HG02973 (cell line): ENCODE measurements around the gene CCL27.
A peak's percentile ranks its signal among the peaks of the same experiment; 100 is the strongest.
"Not testable (repeated sequence)": the region's sequence is repeated elsewhere in the genome, so short reads cannot be mapped to it uniquely, and the experiment has no call there.

Experiments
- ATAC-seq: cut with Tn5 transposase; IDR thresholded peaks from one replicate; pipeline ENCODE4 v1.9.1; 2021; ENCODE audit warnings: moderate library complexity; ENCODE audit not compliant: unreplicated experiment

The CCL27 gene

DNA sequence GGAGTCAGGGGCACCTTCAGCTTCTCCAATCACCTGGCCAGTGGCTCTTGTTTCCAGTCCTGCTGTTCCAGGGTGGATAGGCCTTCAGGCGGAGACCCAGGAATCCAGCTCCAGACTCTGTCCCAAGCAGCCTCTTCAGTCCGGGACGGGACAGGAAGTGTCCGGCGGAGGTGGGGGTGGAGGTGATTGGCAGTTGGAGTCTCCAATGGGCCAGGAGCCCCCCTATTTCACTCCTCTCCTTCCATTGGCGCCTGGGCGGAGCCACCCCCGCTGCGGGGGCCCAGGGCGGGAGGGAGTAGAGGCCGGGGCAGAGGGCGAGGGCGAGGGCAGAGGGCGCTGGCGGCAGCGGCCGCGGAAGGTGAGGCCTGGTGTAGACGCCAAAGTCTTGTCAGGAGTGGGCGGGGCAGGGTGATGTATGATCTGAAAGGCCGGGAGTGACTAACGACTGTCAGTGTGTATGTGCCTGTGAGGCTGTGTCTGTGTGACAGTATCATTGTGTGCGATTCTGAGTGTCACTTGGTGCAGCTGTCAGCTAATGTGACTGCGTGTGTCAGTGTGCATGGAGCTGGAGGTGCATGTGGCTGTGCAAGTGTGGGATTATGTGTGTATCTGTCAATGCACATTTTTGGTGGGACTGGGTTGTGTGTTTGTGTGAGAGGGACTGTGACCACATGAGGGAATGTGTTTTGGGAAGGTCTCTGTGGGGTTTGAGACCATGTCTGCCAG is 10.4 kb downstream of the CCL27 start, which contains the start of gene IL11RA:
IL11RA (plus strand) TSS at position 310 of the 726 bp plus-strand sequence. CDS start 3,033 bp downstream, outside the sequence.
- ATAC-seq: no peak

DNA sequence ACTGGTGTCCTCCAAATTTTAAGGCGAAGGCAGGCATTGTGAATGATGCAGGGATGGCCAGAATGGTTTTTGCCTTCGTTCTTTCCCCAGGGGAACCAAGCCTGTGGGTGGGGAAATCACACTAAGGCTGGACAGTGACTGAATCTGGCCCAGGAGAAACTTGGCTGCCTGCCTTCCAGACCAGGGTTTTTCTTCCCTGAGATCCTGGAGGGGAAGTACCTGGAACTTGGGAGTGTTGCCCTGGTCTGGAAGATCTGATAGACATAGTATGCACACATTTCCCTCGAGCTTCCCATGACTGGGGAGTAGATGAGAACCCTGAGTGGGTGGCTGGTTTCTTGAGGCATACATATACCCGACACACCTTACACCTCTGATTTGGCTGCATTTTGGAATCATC is 11.1 kb downstream of the CCL27 start:
- ATAC-seq: no peak

DNA sequence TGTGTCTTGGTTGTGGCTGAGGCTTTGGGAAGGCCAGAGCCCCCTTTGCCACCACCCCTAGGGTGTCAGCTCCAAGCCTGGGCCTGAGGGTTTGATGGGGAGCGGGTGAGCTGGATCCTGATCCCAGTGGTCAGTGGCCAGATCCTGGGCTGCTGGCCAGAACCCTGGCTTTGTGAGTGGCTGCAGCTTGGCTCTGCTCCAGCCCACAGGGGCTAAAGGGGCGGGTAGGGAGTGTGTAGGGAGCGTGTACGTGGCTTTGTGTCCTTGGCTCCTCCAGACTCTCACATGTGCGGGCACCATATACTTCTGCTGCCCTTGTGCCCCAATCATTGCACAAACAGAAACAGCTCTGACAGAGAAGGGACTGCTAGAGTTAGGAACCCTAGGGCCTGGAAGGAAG is 11.6 kb downstream of the CCL27 start:
- ATAC-seq: no peak

DNA sequence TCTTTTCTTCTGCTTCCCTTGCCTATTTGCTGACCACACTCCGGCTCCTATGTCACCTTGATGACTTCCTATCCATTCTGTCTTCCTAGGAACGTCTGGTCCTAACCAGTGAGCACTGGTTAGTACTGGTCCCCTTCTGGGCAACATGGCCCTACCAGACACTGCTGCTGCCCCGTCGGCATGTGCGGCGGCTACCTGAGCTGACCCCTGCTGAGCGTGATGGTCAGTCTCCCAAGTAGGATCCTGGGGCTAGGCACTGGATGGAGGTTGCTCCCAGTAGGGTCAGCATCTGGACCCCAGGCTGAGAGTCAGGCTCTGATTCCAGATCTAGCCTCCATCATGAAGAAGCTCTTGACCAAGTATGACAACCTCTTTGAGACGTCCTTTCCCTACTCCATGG is 13.8 kb downstream of the CCL27 start:
- no peak for ATAC-seq

DNA sequence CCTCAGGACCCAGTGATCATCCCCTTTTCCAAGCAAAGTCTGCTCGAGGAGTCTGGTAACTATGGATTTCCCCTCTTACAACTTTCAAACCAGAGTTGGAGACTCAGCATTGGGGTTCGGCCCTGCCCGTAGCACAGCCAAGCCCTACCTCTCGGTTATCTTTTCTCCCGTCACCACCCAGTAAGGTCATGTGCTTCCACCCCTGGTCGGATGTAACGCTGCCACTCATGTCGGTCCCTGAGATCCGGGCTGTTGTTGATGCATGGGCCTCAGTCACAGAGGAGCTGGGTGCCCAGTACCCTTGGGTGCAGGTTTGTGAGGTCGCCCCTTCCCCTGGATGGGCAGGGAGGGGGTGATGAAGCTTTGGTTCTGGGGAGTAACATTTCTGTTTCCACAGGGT is 14.8 kb downstream of the CCL27 start:
- no peak for ATAC-seq

DNA sequence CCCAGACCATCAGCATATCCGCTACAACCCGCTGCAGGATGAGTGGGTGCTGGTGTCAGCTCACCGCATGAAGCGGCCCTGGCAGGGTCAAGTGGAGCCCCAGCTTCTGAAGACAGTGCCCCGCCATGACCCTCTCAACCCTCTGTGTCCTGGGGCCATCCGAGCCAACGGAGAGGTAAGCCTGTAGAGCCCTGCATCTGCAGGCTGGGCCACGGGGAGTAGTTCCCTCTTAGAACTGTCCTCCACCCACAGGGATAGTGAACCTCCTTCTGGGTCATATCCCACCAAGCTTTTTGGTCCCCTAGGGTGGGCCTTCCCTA is 15.4 kb downstream of the CCL27 start:
- no peak for ATAC-seq

DNA sequence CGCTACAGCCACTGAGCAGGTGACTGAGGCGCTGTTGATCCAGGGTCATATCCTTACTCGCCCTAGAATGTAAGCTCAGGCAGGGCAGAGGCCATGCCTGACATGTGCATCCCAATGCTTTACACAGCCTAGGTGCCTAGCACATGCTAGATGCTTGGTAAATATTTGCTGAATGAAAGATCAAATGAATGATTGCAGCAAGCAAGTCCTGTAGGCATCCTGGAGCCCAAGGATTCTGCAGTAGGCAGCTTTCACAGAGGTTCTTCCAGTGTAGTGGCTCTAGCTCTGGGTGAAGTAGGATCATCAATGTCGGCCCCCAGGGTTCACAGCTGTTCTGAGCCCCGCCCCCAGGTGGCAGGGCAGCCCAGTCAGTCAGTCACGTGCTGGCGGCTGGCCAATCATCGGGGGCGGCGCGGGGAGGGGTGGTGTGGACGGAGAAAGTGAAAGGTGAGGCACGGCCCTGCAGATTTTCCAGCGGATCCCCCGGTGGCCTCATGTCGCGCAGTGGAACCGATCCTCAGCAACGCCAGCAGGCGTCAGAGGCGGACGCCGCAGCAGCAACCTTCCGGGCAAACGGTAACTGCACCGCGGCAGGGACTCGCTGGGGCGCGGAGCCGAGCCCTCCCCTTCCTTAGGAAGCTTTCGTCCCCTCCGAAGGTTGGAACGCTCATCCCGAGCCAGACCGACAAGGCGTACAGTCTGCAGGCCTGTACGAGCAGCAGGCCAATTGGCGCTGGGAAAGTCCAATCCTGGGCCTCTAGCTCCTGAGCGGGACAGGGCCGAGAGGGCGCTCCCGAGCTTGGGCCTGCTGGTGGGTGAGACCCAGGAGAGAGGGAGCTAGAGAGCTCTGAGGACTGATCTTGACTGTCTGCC is 16.0 kb downstream of the CCL27 start, which contains the start of gene GALT:
GALT (plus strand) TSS at position 465 of the 873 bp plus-strand sequence; CDS start at position 495, 30 bp downstream.
- peak; percentile 85 for ATAC-seq

DNA sequence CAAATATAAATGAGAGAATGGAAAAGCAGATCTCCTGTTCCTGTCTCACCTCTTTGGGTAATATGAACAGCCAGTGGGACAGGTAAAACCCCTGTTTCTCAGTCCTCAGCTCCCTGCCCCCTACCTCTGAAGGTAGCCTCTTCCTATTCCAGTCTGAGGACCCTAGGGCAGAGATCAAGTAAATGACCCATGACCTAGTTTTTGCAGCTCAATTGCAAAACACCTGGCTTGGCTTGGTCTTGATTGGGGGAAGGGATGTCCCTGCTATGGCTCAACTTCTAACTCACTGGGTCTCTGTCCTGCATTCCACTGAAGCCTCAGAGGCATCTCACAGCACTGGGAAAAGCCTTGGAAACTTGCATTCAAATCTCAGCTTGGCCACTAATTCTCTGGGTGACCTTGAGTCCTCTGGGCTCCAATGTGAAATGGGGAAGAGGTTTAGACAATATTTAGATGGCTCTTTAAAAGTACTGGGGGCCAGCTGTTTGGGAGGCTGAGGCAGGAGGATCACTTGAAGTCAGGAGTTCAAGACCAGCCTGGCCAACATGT is 17.6 kb downstream of the CCL27 start:
- no peak for ATAC-seq

DNA sequence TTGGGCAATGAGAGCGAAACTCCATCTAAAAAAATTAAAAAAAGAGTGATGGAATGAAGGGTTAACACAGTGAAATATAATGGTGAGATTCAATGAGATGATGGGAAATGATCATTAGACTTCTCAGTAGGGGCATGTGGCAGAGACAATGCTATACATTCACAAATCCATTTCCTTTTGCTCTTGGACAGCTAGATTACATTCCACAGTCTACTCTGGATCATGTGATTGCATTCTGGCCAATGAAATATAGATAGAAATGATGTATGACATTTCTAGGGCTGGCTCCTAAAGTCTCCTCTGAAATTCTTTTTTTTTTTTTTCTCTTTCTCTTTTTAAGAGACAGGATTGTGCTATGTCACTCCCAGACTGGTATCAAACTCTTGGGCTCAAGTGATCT is 19.8 kb downstream of the CCL27 start:
- ATAC-seq: no peak

DNA sequence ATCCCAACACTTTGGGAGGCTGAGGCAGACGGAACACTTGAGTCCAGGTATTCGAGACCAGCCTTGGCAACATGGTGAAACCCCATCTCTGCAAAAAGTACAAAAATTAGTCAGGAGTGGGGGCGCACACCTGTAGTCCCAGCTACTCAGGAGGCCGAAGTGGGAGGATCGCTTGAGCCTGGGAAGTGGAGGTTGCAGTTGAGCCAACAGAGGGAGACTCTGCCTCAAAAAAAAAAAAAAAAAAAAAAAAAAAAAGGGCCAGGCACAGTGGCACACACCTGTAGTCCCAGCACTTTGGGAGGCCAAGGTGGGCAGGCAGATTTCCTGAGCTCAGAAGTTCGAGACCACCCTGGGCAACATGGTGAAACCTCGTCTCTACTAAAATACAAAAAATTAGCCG is 23.1 kb downstream of the CCL27 start:
- ATAC-seq: not testable (repeated sequence)

DNA sequence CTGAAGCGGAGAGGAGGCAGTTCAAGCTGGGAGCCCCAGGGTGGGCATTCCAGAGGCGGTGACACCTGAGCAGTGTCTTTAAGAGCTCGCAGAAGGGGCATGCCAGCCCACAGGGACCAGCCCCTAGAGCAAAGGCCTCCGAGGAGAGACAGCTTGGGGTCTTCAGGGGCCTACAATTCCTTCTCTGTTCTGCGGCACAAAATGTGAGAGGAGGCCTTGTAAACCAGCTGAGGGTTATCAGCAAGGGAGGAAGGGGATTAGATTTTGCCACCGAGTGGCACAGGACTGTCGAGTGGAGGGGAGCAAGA is 24.4 kb downstream of the CCL27 start:
- ATAC-seq: no peak

DNA sequence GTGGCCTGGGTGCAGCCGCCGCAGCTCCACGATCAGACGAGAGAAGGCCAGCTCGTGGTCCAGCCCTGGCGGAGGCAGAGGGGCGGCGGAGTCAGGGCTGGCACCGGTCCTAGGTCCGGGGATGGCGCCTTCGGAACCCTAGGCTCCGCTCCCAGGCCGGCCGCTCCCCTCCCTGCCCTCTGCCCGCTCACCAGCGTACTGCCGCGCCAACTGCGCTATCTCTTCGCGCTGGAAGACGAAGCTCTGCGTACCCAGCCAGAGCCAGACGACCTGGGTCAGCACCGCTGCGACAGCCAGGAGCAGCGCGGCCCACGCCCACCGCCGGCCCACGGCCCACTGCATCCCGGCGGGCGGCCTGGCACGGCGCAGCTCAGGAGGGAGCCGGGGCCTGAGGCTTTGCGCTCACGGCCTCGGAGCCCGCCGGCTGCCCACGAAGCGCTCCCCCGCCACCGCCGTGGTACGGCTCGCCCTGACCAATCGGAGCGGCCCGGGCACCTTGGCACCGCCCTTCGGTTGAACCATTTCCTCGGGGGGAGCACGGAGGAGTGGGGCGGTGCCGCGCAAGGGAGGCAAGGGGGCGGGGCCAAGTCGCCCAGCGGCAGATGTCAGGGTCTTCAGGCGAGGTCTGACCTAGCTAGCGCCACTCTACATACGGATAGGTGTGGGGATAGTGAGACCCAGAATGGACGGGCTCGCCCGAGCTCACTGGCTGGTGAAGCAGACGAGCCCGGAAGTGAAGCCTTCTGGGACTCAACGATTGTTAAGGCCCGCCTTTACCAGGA is 24.9 kb downstream of the CCL27 start, which contains the start of gene SIGMAR1:
SIGMAR1 (minus strand) TSS at position 432 of the 782 bp plus-strand sequence; CDS start at position 342, 90 bp downstream.
- peak; percentile 81 for ATAC-seq

DNA sequence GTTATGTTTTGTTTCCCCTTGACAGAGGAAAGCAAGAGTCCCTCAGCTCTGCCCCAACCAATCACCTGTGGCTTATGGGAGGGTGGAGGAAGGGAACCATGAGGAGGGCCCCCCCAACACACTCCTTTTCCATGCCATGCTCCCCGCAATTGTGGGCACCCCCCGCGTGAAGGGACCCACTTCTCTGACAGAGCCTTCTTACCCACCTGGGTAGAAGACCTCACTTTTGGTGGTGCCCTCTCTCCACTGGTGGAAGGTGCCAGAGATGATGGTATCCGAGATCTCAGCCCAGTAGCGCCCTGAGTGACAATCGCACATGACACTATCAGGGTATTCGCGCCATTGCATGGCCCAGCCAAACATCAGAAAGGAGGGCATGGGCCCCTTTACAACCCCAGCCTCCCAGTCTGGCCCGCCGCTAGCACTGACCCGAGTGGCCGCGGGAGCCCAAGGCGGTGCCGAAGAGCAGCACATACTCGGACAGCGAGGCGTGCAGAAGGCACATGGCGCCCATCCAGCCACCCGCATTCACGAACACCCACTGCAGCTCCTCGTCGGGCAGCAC is 25.6 kb downstream of the CCL27 start:
- ATAC-seq: peak; percentile 9

DNA sequence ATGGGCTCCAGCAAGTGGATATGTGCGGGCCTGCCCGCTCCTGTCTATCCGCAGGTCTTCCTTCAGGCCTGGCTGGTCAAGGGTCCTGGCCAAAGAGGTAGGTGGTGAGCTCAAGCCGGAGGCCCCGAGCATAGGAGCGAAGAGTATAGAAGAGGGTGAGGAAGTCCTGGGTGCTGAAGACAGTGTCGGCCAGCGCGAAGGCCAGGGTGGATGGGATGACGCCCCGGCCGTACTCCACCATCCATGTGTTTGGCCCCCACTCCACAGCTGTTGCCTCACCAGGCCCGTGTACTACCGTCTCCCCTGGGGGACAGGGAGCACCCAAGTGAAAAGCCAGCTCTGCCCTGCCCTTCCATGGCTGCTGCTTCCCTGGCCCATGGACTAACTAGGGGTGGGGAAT is 26.9 kb downstream of the CCL27 start:
- no peak for ATAC-seq

DNA sequence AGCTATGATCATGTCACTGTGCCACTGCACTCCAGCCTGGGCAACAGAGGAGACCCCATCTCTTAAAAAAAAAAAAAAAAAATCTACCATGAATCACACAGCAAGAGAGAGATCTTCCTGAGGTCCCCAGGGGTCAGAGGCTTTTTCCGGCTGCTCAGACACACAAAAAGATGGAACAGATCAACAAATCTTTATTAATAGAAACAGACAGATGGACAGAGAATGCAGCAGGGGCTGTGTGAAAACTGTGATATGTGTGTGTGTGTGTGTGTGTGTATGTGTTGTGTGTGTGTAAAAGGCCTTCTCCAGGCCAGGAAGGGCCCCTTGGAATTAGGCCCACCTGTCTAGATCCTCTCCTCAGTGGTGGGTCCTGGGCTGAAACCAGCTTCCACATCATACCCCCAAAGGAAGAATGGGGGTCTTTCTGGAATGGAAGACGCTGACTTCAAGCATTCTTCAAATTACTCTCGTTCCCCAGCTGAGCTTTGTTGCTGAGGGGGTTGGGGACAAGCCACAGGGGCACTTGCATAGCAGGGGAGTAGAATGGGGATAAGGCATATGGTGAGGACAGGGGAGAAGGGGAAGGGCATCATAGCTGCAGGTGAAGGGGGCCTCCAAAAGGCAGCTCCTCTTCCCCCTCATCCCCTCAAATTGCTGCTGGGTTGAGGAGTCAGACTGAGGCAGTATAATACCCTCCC is 27.8 kb downstream of the CCL27 start:
- ATAC-seq: no peak

DNA sequence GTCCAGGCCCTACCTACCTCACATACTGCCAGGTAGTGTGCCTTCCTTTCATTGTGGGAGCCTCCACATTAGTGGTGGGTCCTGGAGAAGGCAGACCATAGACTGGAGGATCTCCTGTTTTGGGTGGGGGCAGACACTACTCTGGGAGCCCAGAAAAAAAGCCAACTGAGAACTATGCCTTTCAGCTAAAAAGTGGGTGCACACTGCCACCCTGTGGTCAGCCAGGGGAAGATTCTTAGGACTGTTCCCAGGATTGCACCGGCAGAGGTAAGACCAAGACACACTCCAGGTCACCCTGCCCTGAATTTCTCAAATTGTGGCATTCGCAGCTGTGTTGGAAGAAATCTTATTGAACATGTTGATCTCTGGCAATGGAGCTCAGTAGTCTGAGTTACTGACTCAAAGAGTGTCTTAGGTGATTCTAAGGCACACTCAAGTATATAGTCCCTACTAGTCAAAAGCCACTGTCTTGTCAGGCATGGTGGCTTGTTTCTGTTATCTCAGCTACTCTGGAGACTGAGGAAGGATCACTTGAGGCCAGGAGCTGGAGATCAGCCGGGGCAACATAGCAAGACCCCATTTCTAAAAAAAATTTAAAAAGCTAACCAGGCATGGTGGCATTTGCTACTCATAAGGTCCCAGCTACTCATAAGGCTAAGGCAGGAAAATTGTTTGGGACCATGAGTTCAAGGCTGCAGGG is 28.5 kb downstream of the CCL27 start:
- no peak for ATAC-seq

DNA sequence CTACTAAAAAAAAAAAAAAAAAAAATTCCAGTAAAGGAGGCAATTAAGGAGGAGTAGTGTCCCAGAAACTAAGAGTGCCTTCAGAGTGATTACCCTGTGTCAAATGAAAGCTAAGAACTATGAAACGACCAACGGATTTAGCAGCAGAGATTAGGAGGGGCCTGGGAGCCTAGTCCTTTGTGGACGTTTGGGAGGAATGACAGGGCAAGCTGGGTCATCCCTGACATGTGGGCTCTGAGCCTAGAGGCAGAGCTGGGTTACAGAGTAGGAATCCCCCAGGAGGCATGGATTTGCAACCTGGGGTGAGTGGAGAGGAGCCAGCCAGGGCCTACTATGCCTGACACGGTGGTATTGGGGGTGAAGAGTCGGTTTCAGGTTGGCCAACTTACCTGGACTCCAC is 29.3 kb downstream of the CCL27 start:
- ATAC-seq: no peak

DNA sequence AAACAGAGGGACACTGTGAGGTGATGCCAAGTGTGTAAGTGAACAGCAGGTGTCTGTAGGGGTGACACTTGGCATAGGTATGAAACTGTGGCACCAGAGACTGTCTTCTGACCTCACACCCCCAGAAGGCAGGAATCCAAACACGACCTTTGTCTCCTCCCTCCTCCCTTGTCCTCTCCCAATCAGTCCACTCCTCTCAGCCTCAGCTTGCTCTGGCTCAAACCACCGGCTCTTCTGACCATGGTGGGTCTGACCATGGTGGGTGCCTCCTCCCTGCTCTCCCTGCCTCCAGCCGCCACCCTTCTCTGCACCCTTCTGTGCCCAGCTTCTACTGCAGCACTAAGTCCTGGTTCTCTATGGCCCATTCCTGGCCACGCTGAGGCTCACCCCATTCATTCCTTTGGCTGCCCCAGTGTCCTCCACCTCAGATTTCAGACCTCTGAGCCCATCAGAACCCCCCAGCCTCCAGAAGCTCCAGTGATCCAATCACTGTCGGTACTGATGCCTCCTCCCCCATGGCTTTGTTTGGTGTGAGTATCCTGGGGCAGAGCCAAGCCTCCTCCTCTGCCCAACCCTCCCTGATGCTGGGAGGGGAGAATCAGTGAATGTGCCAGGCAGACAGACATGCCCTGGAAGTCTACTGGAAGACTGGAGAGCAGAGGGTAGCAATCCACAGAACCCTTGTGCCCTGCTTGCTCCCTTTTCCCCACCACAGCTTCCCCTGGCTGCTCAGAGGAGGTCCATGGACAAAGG is 31.9 kb downstream of the CCL27 start:
- no peak for ATAC-seq

DNA sequence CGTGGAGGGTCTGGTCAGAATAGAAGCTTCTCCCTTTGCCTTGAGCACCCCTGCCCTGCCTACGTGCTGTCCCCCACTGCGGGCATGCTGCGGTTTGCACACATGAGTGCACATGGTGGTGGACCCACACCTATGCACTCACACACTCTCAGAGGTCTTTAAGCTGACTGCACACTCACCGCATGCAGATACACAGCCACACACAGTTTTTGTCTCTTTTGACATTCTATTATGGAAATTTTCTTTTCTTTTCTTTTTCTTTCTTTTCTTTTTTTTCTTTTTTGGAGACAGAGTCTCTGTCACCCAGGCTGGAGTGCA is 33.0 kb downstream of the CCL27 start:
- ATAC-seq: no peak
